HG03280 (cell line): ENCODE results near the gene KNG1.
A peak's percentile ranks its signal among the peaks of the same experiment; 100 is the strongest.
"Not testable (repeated sequence)": the region's sequence is repeated elsewhere in the genome, so short reads cannot be mapped to it uniquely, and the experiment has no call there.

Source experiments
- ATAC-seq: cut with Tn5 transposase; IDR thresholded peaks from one replicate; pipeline ENCODE4 v1.9.1; 2021; ENCODE audit warnings: mild to moderate bottlenecking, moderate library complexity; ENCODE audit not compliant: unreplicated experiment

Gene KNG1

DNA sequence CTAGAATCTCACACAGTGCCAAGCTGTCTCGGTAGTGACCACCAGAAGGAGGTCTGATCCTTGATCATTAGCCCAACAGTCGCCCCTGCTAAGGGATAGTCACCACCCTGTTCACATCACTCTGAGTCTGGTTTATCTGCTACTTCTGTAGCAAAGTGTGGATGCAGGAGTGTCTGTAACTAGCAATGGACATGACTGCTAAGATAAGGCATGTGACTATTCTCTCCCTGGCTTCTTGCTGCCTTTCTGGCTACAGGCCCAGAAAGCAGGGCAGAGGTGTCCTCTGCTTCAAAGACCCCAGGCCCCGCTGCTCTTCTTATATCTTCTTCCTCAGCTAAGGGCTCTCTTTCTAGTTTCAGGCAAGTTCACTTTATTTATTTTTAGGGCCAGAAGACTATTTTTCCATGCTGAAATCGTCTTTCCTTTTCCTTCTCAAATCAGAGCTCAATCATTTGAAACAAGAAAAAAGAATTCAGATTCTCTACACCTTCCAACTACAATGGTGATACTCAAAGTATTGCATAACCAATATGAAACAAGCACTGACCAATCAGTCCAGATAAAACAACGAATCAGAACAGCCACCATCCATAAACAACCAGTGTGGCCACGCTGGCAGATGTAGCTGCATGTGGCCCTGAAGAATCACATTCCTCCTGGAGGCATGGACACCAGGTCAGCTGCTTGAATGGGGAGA is 8.0 kb upstream of the KNG1 start:
- no peak for ATAC-seq

DNA sequence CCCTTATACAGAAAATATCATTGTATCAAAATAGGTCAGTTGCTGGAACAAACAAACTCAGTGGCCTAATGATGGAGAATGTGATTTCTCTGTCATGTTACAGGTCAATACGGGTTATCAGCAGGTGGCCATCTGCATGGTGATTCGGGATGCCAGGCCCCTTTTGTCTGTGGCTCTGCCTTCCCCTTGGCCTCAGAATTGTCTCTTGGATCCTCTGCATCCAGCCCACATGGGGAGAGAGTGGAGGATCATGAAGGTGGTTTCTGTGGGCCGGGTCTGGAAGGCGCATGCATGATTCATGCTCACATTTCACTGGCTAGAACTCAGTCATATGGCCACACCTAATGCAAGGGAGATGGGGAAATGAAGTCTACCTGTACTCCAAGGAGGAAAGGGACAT is 6.5 kb upstream of the KNG1 start:
- not testable (repeated sequence) for ATAC-seq

GRCh38 chr3:186713499-186713898 is 3.7 kb upstream of the KNG1 start:
- ATAC-seq = no peak

DNA sequence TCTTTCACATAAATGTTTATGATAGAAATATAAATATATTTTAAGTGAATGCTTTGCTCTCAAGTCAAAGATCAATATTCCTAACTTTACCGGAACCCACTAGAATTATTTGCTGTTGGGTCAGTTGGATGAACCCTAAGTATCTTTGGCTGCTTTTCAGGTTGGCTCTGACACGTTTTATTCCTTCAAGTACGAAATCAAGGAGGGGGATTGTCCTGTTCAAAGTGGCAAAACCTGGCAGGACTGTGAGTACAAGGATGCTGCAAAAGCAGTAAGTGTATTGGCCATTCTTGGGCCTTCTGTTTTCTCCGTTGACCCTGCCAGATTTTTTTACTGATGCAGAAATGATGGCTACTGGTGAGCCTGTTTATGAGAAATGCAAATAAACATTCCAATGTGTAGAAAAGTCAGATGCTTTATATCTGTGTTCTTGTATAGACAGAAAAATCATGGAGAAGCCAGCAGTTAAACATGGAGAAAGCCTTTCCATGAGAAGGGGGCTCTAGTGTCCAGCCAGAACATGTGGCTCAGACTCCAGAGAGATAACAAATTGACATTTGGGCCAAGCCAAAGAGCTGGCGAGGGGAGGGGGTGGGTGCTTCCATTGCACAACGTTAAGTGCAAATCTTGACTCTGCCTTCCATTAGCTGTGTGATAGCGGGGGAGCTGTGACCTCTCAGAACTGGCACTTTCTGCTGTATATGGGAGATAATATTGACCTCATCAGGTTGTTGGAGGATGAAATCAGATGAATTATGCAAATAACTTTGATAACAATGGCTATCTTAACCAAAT is 3.0 kb downstream of the KNG1 start:
- no peak for ATAC-seq

GRCh38 chr3:186722457-186722856 is 5.3 kb downstream of the KNG1 start:
- ATAC-seq = no peak

- no peak for ATAC-seq
These were observed 7.8 kb downstream of the KNG1 start for GRCh38 chr3:186724911-186725310.

DNA sequence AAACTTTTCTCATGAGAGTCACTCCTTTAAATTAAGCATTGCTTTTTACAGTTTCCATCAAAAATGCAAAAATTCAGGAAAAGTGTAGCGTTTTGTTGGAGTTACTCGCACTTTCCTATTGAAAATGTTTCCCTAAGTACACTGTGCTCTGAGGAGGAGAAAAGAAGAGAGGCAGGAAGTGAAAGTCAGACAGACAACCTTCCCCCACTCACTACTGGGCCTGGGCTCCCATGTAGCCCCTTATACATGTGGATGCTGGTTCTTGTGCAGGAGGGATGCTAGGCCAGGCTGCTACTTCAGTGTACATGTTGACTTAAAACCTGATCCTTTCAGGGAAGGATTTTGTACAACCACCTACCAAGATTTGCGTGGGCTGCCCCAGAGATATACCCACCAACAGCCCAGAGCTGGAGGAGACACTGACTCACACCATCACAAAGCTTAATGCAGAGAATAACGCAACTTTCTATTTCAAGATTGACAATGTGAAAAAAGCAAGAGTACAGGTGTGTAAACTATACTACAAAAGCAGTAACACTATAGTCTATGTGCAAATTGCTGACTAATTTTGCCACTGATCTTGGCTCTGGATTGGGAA is 15.1 kb downstream of the KNG1 start:
- no peak for ATAC-seq

DNA sequence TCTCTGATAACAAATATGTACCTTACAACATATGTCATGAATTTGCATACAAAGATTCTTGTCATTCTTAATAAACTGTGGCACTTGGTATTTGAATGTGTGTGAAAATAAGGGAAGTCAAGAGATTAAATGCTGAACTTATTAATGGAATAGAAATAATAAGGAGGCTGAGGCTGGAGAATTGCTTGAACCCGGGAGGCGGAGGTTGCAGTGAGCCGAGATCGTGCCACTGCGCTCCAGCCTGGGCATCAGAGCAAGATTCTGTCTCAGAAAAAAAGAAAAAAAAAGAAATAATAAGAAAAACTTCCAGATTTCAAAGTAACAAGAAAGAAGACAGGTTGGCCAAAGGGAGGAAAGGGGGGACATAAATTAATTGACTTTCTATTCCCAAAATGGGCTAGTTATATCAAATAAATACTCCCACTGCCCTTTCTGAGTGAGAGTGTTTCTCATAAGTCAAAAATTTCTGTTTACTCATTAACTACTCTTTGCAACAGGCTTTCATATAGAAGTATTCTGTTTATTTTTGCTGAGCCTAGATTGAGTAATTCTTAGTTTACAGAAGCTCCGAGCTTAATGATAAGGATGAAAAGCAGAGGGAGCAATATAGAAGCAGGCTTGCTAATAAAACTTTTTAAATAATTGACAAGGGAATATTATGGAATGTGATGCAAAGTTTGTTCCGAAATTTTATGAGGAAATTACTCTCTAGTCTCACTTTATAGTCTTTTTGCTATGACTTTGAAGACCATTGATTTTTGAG is 25.6 kb downstream of the KNG1 start:
- ATAC-seq = no peak

DNA sequence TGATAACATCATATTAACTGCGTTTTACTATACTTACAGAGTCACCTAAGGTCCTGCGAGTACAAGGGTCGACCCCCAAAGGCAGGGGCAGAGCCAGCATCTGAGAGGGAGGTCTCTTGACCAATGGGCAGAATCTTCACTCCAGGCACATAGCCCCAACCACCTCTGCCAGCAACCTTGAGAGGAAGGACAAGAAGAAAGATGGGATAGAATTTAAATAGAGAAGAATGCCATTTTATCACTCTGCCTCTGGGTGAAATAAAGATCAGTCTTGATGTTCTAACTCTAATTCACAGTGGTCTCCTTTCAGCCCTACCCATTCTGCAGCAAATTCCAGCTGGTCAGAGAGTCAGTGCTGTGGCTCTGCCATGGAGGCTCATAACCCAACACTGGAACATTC is 26.5 kb downstream of the KNG1 start:
- ATAC-seq = no peak

DNA sequence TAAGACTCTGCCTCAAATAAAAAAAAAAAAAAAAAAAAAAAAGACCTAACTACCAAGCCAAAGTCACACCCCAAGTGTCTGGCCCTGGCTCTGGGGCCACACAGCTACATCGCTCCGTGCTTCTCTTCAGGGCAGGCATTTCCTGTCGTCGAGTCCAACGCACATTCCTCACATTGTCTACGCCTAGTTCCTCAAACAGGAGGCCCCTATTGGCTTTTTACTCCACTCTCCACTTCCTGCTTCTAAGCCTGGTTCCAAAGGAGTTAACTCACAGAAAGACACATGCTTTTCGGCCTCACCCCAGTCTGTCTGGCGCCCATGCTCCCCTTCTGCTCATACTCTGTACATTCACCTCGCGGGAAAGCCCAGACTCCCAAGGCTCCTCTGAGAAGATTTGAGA is 28.8 kb downstream of the KNG1 start:
- no peak for ATAC-seq

DNA sequence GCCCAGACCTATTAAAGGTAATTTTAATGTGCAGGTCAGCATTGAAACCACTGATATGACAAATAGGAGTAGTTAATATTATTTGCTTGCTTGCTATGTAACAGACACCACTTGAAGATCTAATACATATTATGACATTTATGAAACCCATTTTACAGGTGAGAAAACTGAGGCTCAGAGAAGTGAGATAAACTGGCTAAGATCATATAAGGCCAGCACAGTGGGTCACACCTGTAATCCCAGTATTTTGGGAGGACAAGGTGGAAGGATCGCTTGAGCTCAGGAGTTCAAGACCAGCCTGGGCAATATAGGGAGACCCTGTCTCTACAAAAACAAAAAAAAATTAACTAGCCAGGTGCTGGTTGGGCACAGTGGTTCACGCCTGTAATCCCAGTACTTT is 33.2 kb downstream of the KNG1 start:
- ATAC-seq = no peak

- no peak for ATAC-seq
These were observed 34.3 kb downstream of the KNG1 start for GRCh38 chr3:186751480-186751879.

DNA sequence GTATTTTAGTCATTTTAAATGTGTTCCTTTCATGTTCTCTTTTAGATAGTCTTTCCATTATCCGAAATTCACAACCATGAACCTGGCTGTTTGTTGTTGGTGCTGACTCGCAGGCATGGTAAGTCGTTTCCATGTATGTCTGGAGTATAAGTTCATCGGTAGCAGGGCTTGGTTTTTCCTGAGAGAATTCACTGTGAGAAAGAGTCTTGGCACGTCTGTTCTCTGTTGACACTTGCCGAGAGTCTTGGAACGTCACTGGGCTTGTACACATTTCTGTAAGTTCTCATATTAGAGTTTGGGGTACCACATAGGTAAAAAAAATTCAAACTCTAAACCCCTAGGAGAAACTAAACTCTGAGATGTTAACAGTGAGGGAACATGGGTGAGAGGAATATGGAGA is 36.8 kb downstream of the KNG1 start:
- ATAC-seq = no peak

GRCh38 chr3:186754871-186755270 is 37.7 kb downstream of the KNG1 start:
- no peak for ATAC-seq

GRCh38 chr3:186757214-186757613 is 40.1 kb downstream of the KNG1 start:
- ATAC-seq = no peak

GRCh38 chr3:186757686-186758220 is 40.6 kb downstream of the KNG1 start:
- no peak for ATAC-seq

- ATAC-seq = no peak
These were observed 42.2 kb downstream of the KNG1 start for GRCh38 chr3:186759231-186759930.

GRCh38 chr3:186760141-186760833 is 43.1 kb downstream of the KNG1 start:
- ATAC-seq = no peak

DNA sequence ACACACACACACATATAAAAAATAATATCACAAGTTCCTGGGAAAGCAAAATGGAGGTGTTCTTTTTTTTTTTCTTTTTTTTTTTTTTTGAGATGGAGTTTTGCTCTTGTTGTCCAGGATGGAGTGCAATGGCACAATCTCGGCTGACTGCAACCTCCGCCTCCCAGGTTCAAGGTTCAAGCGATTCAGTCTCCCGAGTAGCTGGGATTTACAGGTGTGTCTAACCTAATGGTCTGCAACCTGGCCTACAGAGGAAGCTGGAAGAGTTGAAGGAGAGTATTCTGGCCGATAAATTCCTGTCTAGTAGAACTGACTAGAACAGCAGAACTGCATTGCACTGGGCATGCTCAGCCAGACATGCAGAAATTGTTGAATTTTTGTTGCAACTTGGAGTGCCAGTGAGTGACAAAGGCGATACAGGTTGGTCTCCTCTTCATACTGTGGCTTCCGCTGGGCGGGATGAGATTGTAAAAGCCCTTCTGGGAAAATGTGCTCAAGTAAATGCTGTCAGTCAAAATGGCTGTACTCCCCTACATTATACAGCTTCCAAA is 43.8 kb downstream of the KNG1 start:
- no peak for ATAC-seq

DNA sequence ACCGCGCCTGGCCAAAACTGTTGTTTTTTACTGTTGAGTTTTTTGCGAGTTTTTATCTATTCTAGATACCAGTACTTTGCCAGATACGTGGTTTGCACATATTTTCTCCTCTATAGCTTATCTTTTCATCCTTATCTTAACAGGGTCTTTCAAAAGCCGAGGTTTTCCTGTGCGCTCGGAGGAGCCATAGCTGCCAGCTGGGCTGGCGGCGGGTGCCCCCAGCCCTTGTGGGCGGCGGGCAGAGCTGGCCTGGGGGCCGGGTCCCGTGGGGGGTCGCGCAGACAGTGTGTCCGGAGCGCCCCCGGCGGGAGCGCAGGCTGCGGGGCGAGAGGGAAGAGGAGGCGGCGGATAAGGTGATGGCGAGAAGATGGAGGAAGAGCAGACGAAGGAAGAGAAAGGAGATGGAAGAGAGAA is 55.1 kb downstream of the KNG1 start:
- ATAC-seq = peak; percentile 32
